ENCODE data around the gene TNPO1.

Gene TNPO1

GRCh38 chr5:72840041-72840440 lies 23.6 kb downstream of the TNPO1 start:
- Histone ChIP-seq H3K4me1 (ENCODE audit: control insufficient read depth, insufficient read depth, low read length, poor library complexity, severe bottlenecking) (peaks cover 21% of the 10 kb centered on the region), H3K27ac (ENCODE audit: low read depth, low read length, severe bottlenecking) (no peak overlapping the region), H3K9me3 (ENCODE audit: control insufficient read depth, low read length) (no peaks in the 10 kb centered on the region), H3K4me3 (ENCODE audit: extremely low read depth, insufficient read depth, low read length, poor library complexity, severe bottlenecking) (no peak overlapping the region), H3K36me3 (ENCODE audit: control insufficient read depth, insufficient read depth, low read length) (peaks cover 19% of the 10 kb centered on the region)
- 48 to 50% methylated on average over 4 of the region's 5 CpGs for WGBS, 2 experiments (ENCODE audit: insufficient coverage in 2 of 2)

GRCh38 chr5:72841756-72842535 lies 25.5 kb downstream of the TNPO1 start:
- H3K4me1 ChIP-seq (ENCODE audit: control insufficient read depth, insufficient read depth, low read length, poor library complexity, severe bottlenecking): peaks cover 21% of the 10 kb centered on the region
- H3K4me3 ChIP-seq (ENCODE audit: extremely low read depth, insufficient read depth, low read length, poor library complexity, severe bottlenecking): no peak overlapping the region
- H3K9me3 ChIP-seq (ENCODE audit: control insufficient read depth, low read length): no peaks in the 10 kb centered on the region
- H3K36me3 ChIP-seq (ENCODE audit: control insufficient read depth, insufficient read depth, low read length): peaks cover 4% of the 10 kb centered on the region
- peak overlapping the region; percentile 23 for H3K27ac ChIP-seq (ENCODE audit: low read depth, low read length, severe bottlenecking)
- no CpG with 5 or more reads among the region's 1 CpG for WGBS, 2 experiments (ENCODE audit: insufficient coverage in 2 of 2)

GRCh38 chr5:72842816-72843215 lies 26.4 kb downstream of the TNPO1 start:
- Histone ChIP-seq H3K4me1 (ENCODE audit: control insufficient read depth, insufficient read depth, low read length, poor library complexity, severe bottlenecking) (peaks cover 21% of the 10 kb centered on the region), H3K27ac (ENCODE audit: low read depth, low read length, severe bottlenecking) (peak overlapping the region; percentile 23), H3K36me3 (ENCODE audit: control insufficient read depth, insufficient read depth, low read length) (no peaks in the 10 kb centered on the region), H3K9me3 (ENCODE audit: control insufficient read depth, low read length) (no peaks in the 10 kb centered on the region), H3K4me3 (ENCODE audit: extremely low read depth, insufficient read depth, low read length, poor library complexity, severe bottlenecking) (no peak overlapping the region)

- H3K36me3 ChIP-seq (ENCODE audit: control insufficient read depth, insufficient read depth, low read length): peaks cover 4% of the 10 kb centered on the region
- H3K4me1 ChIP-seq (ENCODE audit: control insufficient read depth, insufficient read depth, low read length, poor library complexity, severe bottlenecking): peaks cover 21% of the 10 kb centered on the region
- H3K27ac ChIP-seq (ENCODE audit: low read depth, low read length, severe bottlenecking): no peak overlapping the region
- no peak overlapping the region for H3K4me3 ChIP-seq (ENCODE audit: extremely low read depth, insufficient read depth, low read length, poor library complexity, severe bottlenecking)
- H3K9me3 ChIP-seq (ENCODE audit: control insufficient read depth, low read length): no peaks in the 10 kb centered on the region
These were observed 27.8 kb downstream of the TNPO1 start for GRCh38 chr5:72844218-72844603.

GRCh38 chr5:72845889-72846288 lies 29.4 kb downstream of the TNPO1 start:
- Histone ChIP-seq H3K9me3 (ENCODE audit: control insufficient read depth, low read length) (no peaks in the 10 kb centered on the region), H3K27ac (ENCODE audit: low read depth, low read length, severe bottlenecking) (peak overlapping the region; percentile 8), H3K4me1 (ENCODE audit: control insufficient read depth, insufficient read depth, low read length, poor library complexity, severe bottlenecking) (peaks cover 21% of the 10 kb centered on the region), H3K36me3 (ENCODE audit: control insufficient read depth, insufficient read depth, low read length) (peaks cover 8% of the 10 kb centered on the region), H3K4me3 (ENCODE audit: extremely low read depth, insufficient read depth, low read length, poor library complexity, severe bottlenecking) (no peak overlapping the region)
- 100% methylated on average over 1 of the region's 2 CpGs; no CpG with 5 or more reads in 1 of the 2 experiments for WGBS, 2 experiments (ENCODE audit: insufficient coverage in 2 of 2)

GRCh38 chr5:72846483-72846882 lies 30.0 kb downstream of the TNPO1 start:
- no peak overlapping the region for H3K27ac ChIP-seq (ENCODE audit: low read depth, low read length, severe bottlenecking)
- H3K4me1 ChIP-seq (ENCODE audit: control insufficient read depth, insufficient read depth, low read length, poor library complexity, severe bottlenecking): peaks cover 22% of the 10 kb centered on the region
- WGBS, 2 experiments (ENCODE audit: insufficient coverage in 2 of 2): no CpG with 5 or more reads among the region's 2 CpGs
- peaks cover 12% of the 10 kb centered on the region for H3K36me3 ChIP-seq (ENCODE audit: control insufficient read depth, insufficient read depth, low read length)
- H3K9me3 ChIP-seq (ENCODE audit: control insufficient read depth, low read length): no peaks in the 10 kb centered on the region
- no peak overlapping the region for H3K4me3 ChIP-seq (ENCODE audit: extremely low read depth, insufficient read depth, low read length, poor library complexity, severe bottlenecking)

- Histone ChIP-seq H3K9me3 (ENCODE audit: control insufficient read depth, low read length) (no peaks in the 10 kb centered on the region), H3K27ac (ENCODE audit: low read depth, low read length, severe bottlenecking) (peak overlapping the region; percentile 96), H3K4me3 (ENCODE audit: extremely low read depth, insufficient read depth, low read length, poor library complexity, severe bottlenecking) (peak overlapping the region; percentile 73), H3K4me1 (ENCODE audit: control insufficient read depth, insufficient read depth, low read length, poor library complexity, severe bottlenecking) (peaks cover 20% of the 10 kb centered on the region), H3K36me3 (ENCODE audit: control insufficient read depth, insufficient read depth, low read length) (peaks cover 18% of the 10 kb centered on the region)
- no CpG with 5 or more reads among the region's 3 CpGs for WGBS, 2 experiments (ENCODE audit: insufficient coverage in 2 of 2)
These were observed 31.0 kb downstream of the TNPO1 start for GRCh38 chr5:72847439-72847838.

- Histone ChIP-seq H3K4me1 (ENCODE audit: control insufficient read depth, insufficient read depth, low read length, poor library complexity, severe bottlenecking) (peaks cover 14% of the 10 kb centered on the region), H3K9me3 (ENCODE audit: control insufficient read depth, low read length) (no peaks in the 10 kb centered on the region), H3K27ac (ENCODE audit: low read depth, low read length, severe bottlenecking) (peak overlapping the region; percentile 96), H3K4me3 (ENCODE audit: extremely low read depth, insufficient read depth, low read length, poor library complexity, severe bottlenecking) (peak overlapping the region; percentile 73), H3K36me3 (ENCODE audit: control insufficient read depth, insufficient read depth, low read length) (peaks cover 22% of the 10 kb centered on the region)
- 0 to 2% methylated on average over 16 to 30 of the region's 32 CpGs for WGBS, 2 experiments (ENCODE audit: insufficient coverage in 2 of 2)
These were observed 31.6 kb downstream of the TNPO1 start for GRCh38 chr5:72847989-72848473.

- Histone ChIP-seq H3K36me3 (ENCODE audit: control insufficient read depth, insufficient read depth, low read length) (peaks cover 27% of the 10 kb centered on the region), H3K4me1 (ENCODE audit: control insufficient read depth, insufficient read depth, low read length, poor library complexity, severe bottlenecking) (peaks cover 8% of the 10 kb centered on the region), H3K27ac (ENCODE audit: low read depth, low read length, severe bottlenecking) (peak overlapping the region; percentile 96), H3K4me3 (ENCODE audit: extremely low read depth, insufficient read depth, low read length, poor library complexity, severe bottlenecking) (peak overlapping the region; percentile 73), H3K9me3 (ENCODE audit: control insufficient read depth, low read length) (no peaks in the 10 kb centered on the region)
- 0 to 1% methylated on average over 25 to 48 of the region's 81 CpGs for WGBS, 2 experiments (ENCODE audit: insufficient coverage in 2 of 2)
These were observed 32.3 kb downstream of the TNPO1 start for GRCh38 chr5:72848474-72849428.

GRCh38 chr5:72849546-72849945 lies 33.1 kb downstream of the TNPO1 start:
- WGBS, 2 experiments (ENCODE audit: insufficient coverage in 2 of 2): 0 to 17% methylated on average over 1 of the region's 4 CpGs
- Histone ChIP-seq H3K36me3 (ENCODE audit: control insufficient read depth, insufficient read depth, low read length) (peaks cover 31% of the 10 kb centered on the region), H3K4me3 (ENCODE audit: extremely low read depth, insufficient read depth, low read length, poor library complexity, severe bottlenecking) (peak overlapping the region; percentile 65), H3K4me1 (ENCODE audit: control insufficient read depth, insufficient read depth, low read length, poor library complexity, severe bottlenecking) (peaks cover 3% of the 10 kb centered on the region), H3K9me3 (ENCODE audit: control insufficient read depth, low read length) (no peaks in the 10 kb centered on the region), H3K27ac (ENCODE audit: low read depth, low read length, severe bottlenecking) (peak overlapping the region; percentile 41)
